PC-3 (cell line): ENCODE data around the gene GALNT10. TPM values are rescaled to one million over a fixed set of nuclear protein-coding genes. Genes with fewer than 3 reads are reported as not detected.

Experiments used
- ATAC-seq: fragments of 200-7000 bp; cut with Tn5 transposase; 2 replicates; pipeline ENCODE4 v1.9.1; 2020; ENCODE audit warnings: mild to moderate bottlenecking, moderate library complexity
- BruUV-seq: library from RNA; stranded (reverse); fragments of 400-500 nt; replicated peaks from 2 replicates; lab custom pipeline; 2021; lab: Mats Ljungman, UMichigan
- CTCF ChIA-PET: fragments of 300-600 bp; sonication (Branson Sonifier 250); formaldehyde crosslinking; loops from one replicate; lab custom pipeline; 2022; ENCODE audit warnings: antibody characterized with exemption; lab: Charles Lee
- POLR2A ChIA-PET: fragments of 300-600 bp; sonication (Branson Sonifier 250); formaldehyde crosslinking; loops from one replicate; lab custom pipeline; 2022; ENCODE audit warnings: antibody characterized with exemption; ENCODE audit not compliant: unreplicated experiment; lab: Charles Lee
- DNase-seq: peaks from one replicate; pipeline ENCODE4 v3.0.0-alpha.2; 2015
- H2AFZ ChIP-seq: fragments of 300-600 bp; sonication (generic); 2 replicates; pipeline ENCODE4 v1.6.0; 2016; ENCODE audit warnings: antibody characterized with exemption, low read length
- H3F3A ChIP-seq: fragments of 300-600 bp; sonication (generic); one replicate; pipeline ENCODE4 v1.6.0; 2017; ENCODE audit warnings: antibody characterized with exemption, low read length, control low read depth, mild to moderate bottlenecking; ENCODE audit not compliant: unreplicated experiment
- H3K27ac ChIP-seq: fragments of 300-600 bp; sonication (generic); 2 replicates; pipeline ENCODE4 v1.5.1; 2016; ENCODE audit warnings: mild to moderate bottlenecking, low read length
- H3K27me3 ChIP-seq: fragments of 300-600 bp; sonication (generic); 2 replicates; pipeline ENCODE4 v1.6.1; 2016; ENCODE audit warnings: low read length, mixed read lengths
- H3K36me3 ChIP-seq: fragments of 300-600 bp; sonication (generic); 2 replicates; pipeline ENCODE4 v1.6.1; 2016; ENCODE audit warnings: low read depth, mixed run types, low read length, mixed read lengths
- H3K4me1 ChIP-seq: fragments of 300-600 bp; sonication (generic); 2 replicates; pipeline ENCODE4 v1.5.1; 2016; ENCODE audit warnings: low read length; ENCODE audit not compliant: insufficient read depth
- H3K4me2 ChIP-seq: fragments of 300-600 bp; sonication (generic); 2 replicates; pipeline ENCODE4 v1.6.0; 2016; ENCODE audit warnings: low read length
- H3K4me3 ChIP-seq: fragments of 300-600 bp; sonication (generic); 2 replicates; pipeline ENCODE4 v1.5.1; 2016; ENCODE audit warnings: mild to moderate bottlenecking, low read length, mixed read lengths
- H3K79me2 ChIP-seq: fragments of 300-600 bp; sonication (generic); 2 replicates; pipeline ENCODE4 v1.6.1; 2017; ENCODE audit warnings: low read length, mixed read lengths
- H3K9ac ChIP-seq: fragments of 300-600 bp; sonication (generic); 2 replicates; pipeline ENCODE4 v1.6.0; 2016; ENCODE audit warnings: mild to moderate bottlenecking, low read length
- H3K9me2 ChIP-seq: fragments of 300-600 bp; sonication (generic); replicated peaks from 2 replicates; pipeline ENCODE4 v1.6.1; 2016; ENCODE audit warnings: mixed run types, low read length, mixed read lengths
- H3K9me3 ChIP-seq: fragments of 300-600 bp; sonication (generic); 2 replicates; pipeline ENCODE4 v1.6.1; 2016; ENCODE audit warnings: low read length, mixed read lengths
- H4K20me1 ChIP-seq: fragments of 300-600 bp; sonication (generic); 2 replicates; pipeline ENCODE4 v1.6.1; 2016; ENCODE audit warnings: low read length, mixed read lengths
- EZH2 ChIP-seq: fragments of 300-600 bp; sonication (generic); IDR thresholded peaks from one replicate; pipeline ENCODE4 v1.6.1; 2017; ENCODE audit warnings: antibody characterized with exemption, mild to moderate bottlenecking, low read length; ENCODE audit not compliant: unreplicated experiment
- EZH2phosphoT487 ChIP-seq: fragments of 300-600 bp; sonication (generic); IDR thresholded peaks from 2 replicates; pipeline ENCODE4 v1.6.1; 2018; ENCODE audit warnings: mild to moderate bottlenecking, antibody characterized with exemption, low read length, borderline replicate concordance
- intact Hi-C: fragments of 100-400 bp; cut with micrococcal nuclease; formaldehyde crosslinking; loops from 2 replicates; pipeline ENCODE4 v1.9.0; 2023
- microRNA-seq: library from miRNA; unstranded; fragments of <30 nt; microRNA quantifications from one replicate; pipeline ENCODE4 v1.1.0, GENCODE V29; 2020; ENCODE audit not compliant: unreplicated experiment
- total RNA-seq: library from RNA; depleted of rRNA; stranded (reverse); fragments of >200 nt; gene quantifications from 2 replicates; pipeline ENCODE4 v1.2.3, GENCODE V29; 2014; rRNA removed
- TF ChIP-seq, protein P1 (sequence below): fragments of 300-600 bp; sonication (generic); conservative IDR thresholded peaks from 2 replicates; pipeline ENCODE4 v1.5.1; 2017; ENCODE audit warnings: antibody characterized with exemption, low read depth, mild to moderate bottlenecking, low read length

The GALNT10 gene
- total RNA-seq, 1 experiment from 2014 or later, result 46.2 TPM

- no peaks in the 10 kb centered on the region for H3K79me2 ChIP-seq
- no peaks in the 10 kb centered on the region for H3F3A ChIP-seq
- no peak for TF ChIP-seq EZH2
- TF ChIP-seq, protein P1, sequence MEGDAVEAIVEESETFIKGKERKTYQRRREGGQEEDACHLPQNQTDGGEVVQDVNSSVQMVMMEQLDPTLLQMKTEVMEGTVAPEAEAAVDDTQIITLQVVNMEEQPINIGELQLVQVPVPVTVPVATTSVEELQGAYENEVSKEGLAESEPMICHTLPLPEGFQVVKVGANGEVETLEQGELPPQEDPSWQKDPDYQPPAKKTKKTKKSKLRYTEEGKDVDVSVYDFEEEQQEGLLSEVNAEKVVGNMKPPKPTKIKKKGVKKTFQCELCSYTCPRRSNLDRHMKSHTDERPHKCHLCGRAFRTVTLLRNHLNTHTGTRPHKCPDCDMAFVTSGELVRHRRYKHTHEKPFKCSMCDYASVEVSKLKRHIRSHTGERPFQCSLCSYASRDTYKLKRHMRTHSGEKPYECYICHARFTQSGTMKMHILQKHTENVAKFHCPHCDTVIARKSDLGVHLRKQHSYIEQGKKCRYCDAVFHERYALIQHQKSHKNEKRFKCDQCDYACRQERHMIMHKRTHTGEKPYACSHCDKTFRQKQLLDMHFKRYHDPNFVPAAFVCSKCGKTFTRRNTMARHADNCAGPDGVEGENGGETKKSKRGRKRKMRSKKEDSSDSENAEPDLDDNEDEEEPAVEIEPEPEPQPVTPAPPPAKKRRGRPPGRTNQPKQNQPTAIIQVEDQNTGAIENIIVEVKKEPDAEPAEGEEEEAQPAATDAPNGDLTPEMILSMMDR, result peak; percentile 83
- H3K4me1 ChIP-seq, result no peaks in the 10 kb centered on the region
- no TSS peak for BruUV-seq
- H3K9me2 ChIP-seq, result no peaks in the 10 kb centered on the region
- H3K9me3 ChIP-seq, result no peaks in the 10 kb centered on the region
- DNase-seq (peak; percentile 74), ATAC-seq (peak; percentile 98)
- ChIA-PET CTCF (interaction anchor here (0.7 kb wide), 1 partner anchor 11 kb away, joined by 3 read pairs; no protein-coding TSS in a partner anchor), POLR2A (no interaction called here)
- H3K27me3 ChIP-seq, result peaks cover 28% of the 10 kb centered on the region
- H3K4me2 ChIP-seq, result no peak overlapping the region
- H4K20me1 ChIP-seq, result no peaks in the 10 kb centered on the region
- H3K9ac ChIP-seq, result no peak overlapping the region
- H3K27ac ChIP-seq, result no peak overlapping the region
- H3K36me3 ChIP-seq, result no peaks in the 10 kb centered on the region
- intact Hi-C loops, result loop anchor here (1.0 to 2.0 kb wide), 3 partner anchors 142 to 493 kb away; no protein-coding TSS in a partner anchor
- H3K4me3 ChIP-seq, result no peak overlapping the region
- H2AFZ ChIP-seq, result no peak overlapping the region
Observed at GRCh38 chr5:154467655-154468354, 277.3 kb downstream of the GALNT10 start.

DNA sequence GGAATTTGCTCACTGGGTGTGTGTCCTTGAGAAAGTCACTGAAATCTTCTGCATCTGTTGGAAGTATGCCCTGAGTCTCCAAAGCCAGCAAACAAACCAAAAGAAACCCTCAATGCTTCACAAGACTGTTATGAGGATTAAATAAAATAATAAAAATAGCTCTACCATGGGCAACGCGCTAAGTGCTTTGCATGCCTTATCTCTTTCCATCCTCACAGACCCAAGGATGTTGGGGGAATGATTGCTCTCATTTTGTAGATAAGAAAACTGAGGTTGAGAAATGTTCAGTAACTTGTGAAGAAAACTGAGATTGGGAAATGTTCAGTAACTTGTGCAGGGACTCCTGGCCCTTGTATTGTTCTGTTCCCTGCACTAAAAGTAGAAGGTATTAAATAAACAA is 279.6 kb downstream of the GALNT10 start:
- Histone ChIP-seq H3K9me3 (no peaks in the 10 kb centered on the region), H3K27me3 (peaks cover 52% of the 10 kb centered on the region), H3K36me3 (no peaks in the 10 kb centered on the region), H2AFZ (no peak overlapping the region), H3K9ac (no peak overlapping the region), H3K4me3 (no peak overlapping the region), H3K27ac (no peak overlapping the region), H3F3A (no peaks in the 10 kb centered on the region), H3K4me2 (no peak overlapping the region), H3K4me1 (no peaks in the 10 kb centered on the region), H3K79me2 (no peaks in the 10 kb centered on the region), H4K20me1 (no peaks in the 10 kb centered on the region), H3K9me2 (no peaks in the 10 kb centered on the region)
- TF ChIP-seq EZH2, result no peak
- TF ChIP-seq, protein P1, result no peak
- no peak for TF ChIP-seq EZH2phosphoT487
- ATAC-seq (no peak), DNase-seq (no peak)
- POLR2A ChIA-PET, result no interaction called here
- BruUV-seq, result no TSS peak
- CTCF ChIA-PET, result no interaction called here
- intact Hi-C loops, result no loop called here

Small RNAs within 50 kb of the gene (microRNA-seq; reads per million reads assigned to microRNA genes)
- gene MIR1294, result 5.0 reads per million, percentile 22 among the genes with 10 or more reads in this experiment

Other genes starting within 250 kb of the GALNT10 start
- gene FAM114A2, start 151.8 kb upstream of the GALNT10 start, total RNA-seq, result 6.0 and 12.9 TPM in 2 replicates
- gene MFAP3, start 151.8 kb upstream of the GALNT10 start, total RNA-seq, result 17.7 and 21.1 TPM in 2 replicates